HG02938 (cell line): ENCODE data around the gene CADM2.
"Not testable (repeated sequence)": the region's sequence is repeated elsewhere in the genome, so short reads cannot be mapped to it uniquely, and the experiment has no call there.

ENCODE experiments used
- ATAC-seq: cut with Tn5 transposase; IDR thresholded peaks from one replicate; pipeline ENCODE4 v1.9.1; 2021; ENCODE audit warnings: mild to moderate bottlenecking, moderate library complexity; ENCODE audit not compliant: unreplicated experiment

CADM2 gene

GRCh38 chr3:85074003-85074402, 115.2 kb downstream of the CADM2 start:
- no peak for ATAC-seq

- no peak for ATAC-seq
These were observed 116.9 kb downstream of the CADM2 start for GRCh38 chr3:85075663-85076062.

GRCh38 chr3:85077018-85077417, 118.2 kb downstream of the CADM2 start:
- no peak for ATAC-seq

GRCh38 chr3:85081191-85081906, 122.6 kb downstream of the CADM2 start:
- ATAC-seq: no peak

- ATAC-seq: no peak
These were observed 131.7 kb downstream of the CADM2 start for GRCh38 chr3:85090495-85090894.

GRCh38 chr3:85100316-85100715, 141.5 kb downstream of the CADM2 start:
- ATAC-seq: no peak

- ATAC-seq: no peak
These were observed 144.0 kb downstream of the CADM2 start for GRCh38 chr3:85102781-85103180.

GRCh38 chr3:85110393-85110792, 151.6 kb downstream of the CADM2 start:
- ATAC-seq: no peak

GRCh38 chr3:85120879-85121278, 162.1 kb downstream of the CADM2 start:
- no peak for ATAC-seq

- not testable (repeated sequence) for ATAC-seq
These were observed 174.1 kb downstream of the CADM2 start for GRCh38 chr3:85132864-85133263.

GRCh38 chr3:85133691-85134420, 175.1 kb downstream of the CADM2 start:
- ATAC-seq: not testable (repeated sequence)

- no peak for ATAC-seq
These were observed 183.8 kb downstream of the CADM2 start for GRCh38 chr3:85142626-85143025.

- ATAC-seq: no peak
These were observed 189.2 kb downstream of the CADM2 start for GRCh38 chr3:85148036-85148435.

- no peak for ATAC-seq
These were observed 192.8 kb downstream of the CADM2 start for GRCh38 chr3:85151555-85151954.

GRCh38 chr3:85153279-85153678, 194.5 kb downstream of the CADM2 start:
- not testable (repeated sequence) for ATAC-seq

GRCh38 chr3:85159376-85159775, 200.6 kb downstream of the CADM2 start:
- ATAC-seq: no peak

- ATAC-seq: no peak
These were observed 202.8 kb downstream of the CADM2 start for GRCh38 chr3:85161544-85161943.

- no peak for ATAC-seq
These were observed 204.1 kb downstream of the CADM2 start for GRCh38 chr3:85162905-85163304.

GRCh38 chr3:85164436-85164835, 205.6 kb downstream of the CADM2 start:
- no peak for ATAC-seq

- ATAC-seq: no peak
These were observed 208.8 kb downstream of the CADM2 start for GRCh38 chr3:85167576-85167975.

GRCh38 chr3:85170646-85171045, 211.9 kb downstream of the CADM2 start:
- no peak for ATAC-seq

- no peak for ATAC-seq
These were observed 213.2 kb downstream of the CADM2 start for GRCh38 chr3:85171976-85172375.
